HEK293 (cell line): ENCODE results near the gene LRP3.

Experiments used
- CTCF ChIP-seq: fragments of 450-650 bp; formaldehyde crosslinking; IDR thresholded peaks from 2 replicates; pipeline ENCODE4 v1.5.1; 2016; ENCODE audit warnings: missing biosample characterization, missing genetic modification characterization
- TCF7L2 ChIP-seq: IDR thresholded peaks from 2 replicates; pipeline ENCODE4 v1.6.1; 2011; ENCODE audit warnings: low read depth, mild to moderate bottlenecking, inconsistent platforms, low read length, moderate library complexity, borderline replicate concordance
- ZNF114 ChIP-seq: fragments of 450-650 bp; formaldehyde crosslinking; IDR thresholded peaks from 2 replicates; pipeline ENCODE4 v1.5.0; 2017; ENCODE audit warnings: missing biosample characterization, missing genetic modification characterization
- ZNF138 ChIP-seq: fragments of 450-650 bp; formaldehyde crosslinking; IDR thresholded peaks from 2 replicates; pipeline ENCODE4 v1.5.1; 2016; ENCODE audit warnings: missing biosample characterization, missing genetic modification characterization, borderline replicate concordance
- ZNF18 ChIP-seq: fragments of 450-650 bp; formaldehyde crosslinking; IDR thresholded peaks from 2 replicates; pipeline ENCODE4 v1.5.1; 2016; ENCODE audit warnings: missing biosample characterization, missing genetic modification characterization
- ZNF558 ChIP-seq: fragments of 450-650 bp; formaldehyde crosslinking; IDR thresholded peaks from 2 replicates; pipeline ENCODE4 v1.5.1; 2016; ENCODE audit warnings: missing biosample characterization, missing genetic modification characterization

GRCh38 chr19:33203529-33203928, 9.4 kb downstream of the LRP3 start:
- TF ChIP-seq ZNF138 (tag by site-specific recombination) (no peak), ZNF18 (tag by site-specific recombination) (no peak; the same call in 1 of the 2 replicates), CTCF (tag by site-specific recombination) (no peak), ZNF114 (tag by site-specific recombination) (no peak), ZNF558 (tag by site-specific recombination) (no peak), TCF7L2 (no peak)
